Measurements from ENCODE around the gene TTYH2. TPM values are rescaled to one million over a fixed set of nuclear protein-coding genes. Genes with fewer than 3 reads are reported as not detected.

TTYH2 gene
- total and polyA plus RNA-seq, 7 experiments from 2014 or later: 1.9 to 15.8 (median 9.8) TPM

DNA sequence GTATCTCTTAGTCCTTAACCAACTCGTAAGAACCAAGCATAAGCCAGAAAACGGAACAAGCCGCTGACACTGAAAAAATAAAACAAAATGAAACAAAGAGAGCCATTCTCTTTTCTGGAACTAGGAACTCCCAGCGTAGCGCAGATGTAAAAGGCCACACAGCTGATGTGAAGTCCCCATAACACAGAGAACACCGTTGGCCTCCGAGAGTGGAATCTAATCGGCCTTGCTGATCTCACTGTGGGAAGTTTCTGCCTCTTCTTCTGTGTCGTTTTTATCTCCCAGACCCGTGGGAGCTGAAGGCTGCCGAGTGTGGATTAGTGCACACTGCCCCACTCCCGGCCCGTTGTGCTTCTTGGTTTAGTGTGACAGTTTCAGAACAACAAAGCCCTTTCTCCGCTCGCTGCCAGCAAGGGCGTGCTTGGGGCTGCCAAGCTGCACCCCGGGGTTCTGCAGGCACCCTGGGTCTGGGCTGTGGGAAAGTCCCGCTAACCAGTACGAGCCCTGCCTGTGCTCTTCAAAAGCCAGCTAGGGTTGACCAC lies 21.7 kb downstream of the TTYH2 start:
- no peak for DNase-seq
- no peaks in the 10 kb centered on the region for H3K27me3 Mint-ChIP-seq
- no peak overlapping the region for H3K27ac ChIP-seq (ENCODE audit: low read depth, low read length)
- no peak overlapping the region for H3K4me3 ChIP-seq (ENCODE audit: low read length)
- ATAC-seq: peak; percentile 46
- no peaks in the 10 kb centered on the region for H3K4me1 Mint-ChIP-seq
- no peak overlapping the region for H3K4me3 Mint-ChIP-seq
- intact Hi-C loops (cut with micrococcal nuclease): no loop called here
- H3K9me3 ChIP-seq (ENCODE audit: control insufficient read depth in 2 of 3, low read length in 3 of 3): no peaks in the 10 kb centered on the region
- ChIA-PET CTCF (no interaction called here), POLR2A (no interaction called here)
- no peaks in the 10 kb centered on the region for H3K9me3 Mint-ChIP-seq
- no peaks in the 10 kb centered on the region for H3K27me3 ChIP-seq (ENCODE audit: control insufficient read depth in 2 of 2, insufficient read depth in 2 of 2, low read length in 2 of 2)
- peaks cover 0 to 14% (median 5%) of the 10 kb centered on the region in 5 donors for H3K36me3 Mint-ChIP-seq
- no peaks in the 10 kb centered on the region for H3K4me1 ChIP-seq (ENCODE audit: control insufficient read depth in 2 of 2, insufficient read depth in 2 of 2, low read length in 2 of 2)
- peak overlapping the region in 2 of 9 donors; percentile 41 to 48 for H3K27ac Mint-ChIP-seq
- no peaks in the 10 kb centered on the region for H3K36me3 ChIP-seq (ENCODE audit: control insufficient read depth in 2 of 3, insufficient read depth in 3 of 3, low read length in 3 of 3)

DNA sequence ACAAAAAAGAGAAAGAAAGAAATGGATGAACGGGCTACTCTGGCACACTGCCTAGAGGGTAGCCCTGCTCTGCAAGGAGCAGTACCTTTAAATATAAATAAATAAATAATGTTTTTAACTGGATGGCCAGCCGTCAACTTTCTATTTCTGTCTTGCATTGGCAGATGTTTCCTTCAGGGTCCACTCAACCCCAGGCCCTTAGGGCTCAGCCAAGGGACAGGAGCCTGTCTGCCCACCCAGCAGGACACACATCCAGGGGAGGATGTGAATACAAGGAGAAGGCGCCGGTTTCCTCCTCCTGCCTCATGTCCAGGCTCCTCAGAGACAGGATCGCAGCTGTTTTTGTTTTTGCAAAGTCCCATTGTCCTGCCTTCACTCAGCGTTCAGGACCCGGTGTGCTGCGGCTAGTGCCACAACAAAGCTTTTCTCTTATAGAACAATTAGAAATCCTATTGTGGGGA lies 22.6 kb downstream of the TTYH2 start:
- H3K4me3 ChIP-seq (ENCODE audit: low read length): no peak overlapping the region
- H3K4me1 Mint-ChIP-seq: no peaks in the 10 kb centered on the region
- no peak for ATAC-seq
- ChIA-PET CTCF (no interaction called here), POLR2A (no interaction called here)
- H3K27ac Mint-ChIP-seq: no peak overlapping the region
- no peaks in the 10 kb centered on the region for H3K9me3 Mint-ChIP-seq
- H3K9me3 ChIP-seq (ENCODE audit: control insufficient read depth in 2 of 3, low read length in 3 of 3): no peaks in the 10 kb centered on the region
- H3K27me3 ChIP-seq (ENCODE audit: control insufficient read depth in 2 of 2, insufficient read depth in 2 of 2, low read length in 2 of 2): no peaks in the 10 kb centered on the region
- no peaks in the 10 kb centered on the region for H3K4me1 ChIP-seq (ENCODE audit: control insufficient read depth in 2 of 2, insufficient read depth in 2 of 2, low read length in 2 of 2)
- no peak overlapping the region for H3K4me3 Mint-ChIP-seq
- no peak overlapping the region for H3K27ac ChIP-seq (ENCODE audit: low read depth, low read length)
- no peaks in the 10 kb centered on the region for H3K27me3 Mint-ChIP-seq
- no peak for DNase-seq
- no peaks in the 10 kb centered on the region for H3K36me3 ChIP-seq (ENCODE audit: control insufficient read depth in 2 of 3, insufficient read depth in 3 of 3, low read length in 3 of 3)
- H3K36me3 Mint-ChIP-seq: peaks cover 0 to 11% (median 5%) of the 10 kb centered on the region in 5 donors
- intact Hi-C loops (cut with micrococcal nuclease): no loop called here

- peaks cover 0 to 2% (median 0%) of the 10 kb centered on the region in 7 donors for H3K4me1 Mint-ChIP-seq
- no peaks in the 10 kb centered on the region for H3K9me3 Mint-ChIP-seq
- intact Hi-C loops (cut with micrococcal nuclease): no loop called here
- H3K4me3 ChIP-seq (ENCODE audit: low read length): no peak overlapping the region
- ChIA-PET CTCF (no interaction called here), POLR2A (no interaction called here)
- no peak for DNase-seq
- H3K27me3 Mint-ChIP-seq: no peaks in the 10 kb centered on the region
- peaks cover 0 to 5% (median 5%) of the 10 kb centered on the region in 5 donors for H3K36me3 Mint-ChIP-seq
- H3K9me3 ChIP-seq (ENCODE audit: control insufficient read depth in 2 of 3, low read length in 3 of 3): no peaks in the 10 kb centered on the region
- H3K4me3 Mint-ChIP-seq: no peak overlapping the region
- no peaks in the 10 kb centered on the region for H3K4me1 ChIP-seq (ENCODE audit: control insufficient read depth in 2 of 2, insufficient read depth in 2 of 2, low read length in 2 of 2)
- no peaks in the 10 kb centered on the region for H3K27me3 ChIP-seq (ENCODE audit: control insufficient read depth in 2 of 2, insufficient read depth in 2 of 2, low read length in 2 of 2)
- no peak overlapping the region for H3K27ac ChIP-seq (ENCODE audit: low read depth, low read length)
- ATAC-seq: no peak
- no peak overlapping the region for H3K27ac Mint-ChIP-seq
- H3K36me3 ChIP-seq (ENCODE audit: control insufficient read depth in 2 of 3, insufficient read depth in 3 of 3, low read length in 3 of 3): no peaks in the 10 kb centered on the region
Observed at GRCh38 chr17:74237321-74237720, 23.9 kb downstream of the TTYH2 start.

DNA sequence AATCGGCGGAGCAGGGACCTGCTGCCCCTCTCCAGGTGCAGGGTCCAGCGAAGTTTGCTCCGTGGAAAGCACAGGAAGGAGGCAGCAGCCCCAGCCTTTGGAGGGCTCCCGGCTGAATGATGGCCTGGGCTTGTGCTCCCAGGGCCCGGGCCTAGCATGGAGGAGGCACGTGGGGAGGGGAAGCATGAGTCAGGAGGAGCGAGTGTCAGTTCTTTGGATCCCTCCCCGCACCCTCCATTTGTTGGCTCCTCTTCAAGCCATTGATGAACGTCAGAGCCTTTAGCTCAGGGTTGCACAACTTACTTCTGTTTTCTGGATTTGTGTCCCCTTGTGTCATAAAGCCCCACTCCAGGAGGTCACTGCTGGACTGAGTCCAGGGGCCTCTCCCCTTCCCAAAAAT lies 25.8 kb downstream of the TTYH2 start:
- Mint-ChIP-seq H3K36me3 (peaks cover 0 to 8% (median 5%) of the 10 kb centered on the region in 5 donors), H3K4me3 (no peak overlapping the region), H3K9me3 (no peaks in the 10 kb centered on the region), H3K27ac (no peak overlapping the region), H3K27me3 (no peaks in the 10 kb centered on the region), H3K4me1 (peaks cover 0 to 2% (median 0%) of the 10 kb centered on the region in 7 donors)
- Histone ChIP-seq H3K36me3 (ENCODE audit: control insufficient read depth in 2 of 3, insufficient read depth in 3 of 3, low read length in 3 of 3) (peaks cover 0 to 4% (median 0%) of the 10 kb centered on the region in 3 experiments), H3K4me1 (ENCODE audit: control insufficient read depth in 2 of 2, insufficient read depth in 2 of 2, low read length in 2 of 2) (no peaks in the 10 kb centered on the region), H3K4me3 (ENCODE audit: low read length) (no peak overlapping the region), H3K27me3 (ENCODE audit: control insufficient read depth in 2 of 2, insufficient read depth in 2 of 2, low read length in 2 of 2) (no peaks in the 10 kb centered on the region), H3K9me3 (ENCODE audit: control insufficient read depth in 2 of 3, low read length in 3 of 3) (no peaks in the 10 kb centered on the region), H3K27ac (ENCODE audit: low read depth, low read length) (no peak overlapping the region)
- ChIA-PET POLR2A (no interaction called here), CTCF (interaction anchor here (0.5 to 0.7 kb wide), 2 partner anchors 8 to 133 kb away, joined by 3 read pairs; no protein-coding TSS in a partner anchor)
- DNase-seq (no peak), ATAC-seq (peak; percentile 79)
- intact Hi-C loops (cut with micrococcal nuclease): no loop called here

- no peak for DNase-seq
- POLR2A ChIA-PET: no interaction called here
- intact Hi-C loops (cut with micrococcal nuclease): no loop called here
- peaks cover 0 to 2% (median 0%) of the 10 kb centered on the region in 7 donors for H3K4me1 Mint-ChIP-seq
- CTCF ChIA-PET: no interaction called here
- H3K27ac ChIP-seq (ENCODE audit: low read depth, low read length): no peak overlapping the region
- H3K9me3 ChIP-seq (ENCODE audit: control insufficient read depth in 2 of 3, low read length in 3 of 3): no peaks in the 10 kb centered on the region
- H3K27ac Mint-ChIP-seq: peak overlapping the region in 1 of 9 donors; percentile 8
- H3K36me3 ChIP-seq (ENCODE audit: control insufficient read depth in 2 of 3, insufficient read depth in 3 of 3, low read length in 3 of 3): peaks cover 0 to 4% (median 0%) of the 10 kb centered on the region in 3 experiments
- no peak overlapping the region for H3K4me3 Mint-ChIP-seq
- no peaks in the 10 kb centered on the region for H3K9me3 Mint-ChIP-seq
- H3K4me3 ChIP-seq (ENCODE audit: low read length): no peak overlapping the region
- H3K27me3 ChIP-seq (ENCODE audit: control insufficient read depth in 2 of 2, insufficient read depth in 2 of 2, low read length in 2 of 2): no peaks in the 10 kb centered on the region
- peaks cover 0 to 8% (median 5%) of the 10 kb centered on the region in 5 donors for H3K36me3 Mint-ChIP-seq
- H3K4me1 ChIP-seq (ENCODE audit: control insufficient read depth in 2 of 2, insufficient read depth in 2 of 2, low read length in 2 of 2): no peaks in the 10 kb centered on the region
- no peak for ATAC-seq
- no peaks in the 10 kb centered on the region for H3K27me3 Mint-ChIP-seq
Observed at GRCh38 chr17:74240618-74241205, 27.3 kb downstream of the TTYH2 start.

GRCh38 chr17:74241431-74241830 lies 28.1 kb downstream of the TTYH2 start:
- Mint-ChIP-seq H3K36me3 (peaks cover 0 to 8% (median 5%) of the 10 kb centered on the region in 5 donors), H3K4me1 (peaks cover 0 to 3% (median 0%) of the 10 kb centered on the region in 7 donors), H3K4me3 (no peak overlapping the region), H3K27me3 (no peaks in the 10 kb centered on the region), H3K9me3 (no peaks in the 10 kb centered on the region), H3K27ac (no peak overlapping the region)
- H3K4me1 ChIP-seq (ENCODE audit: control insufficient read depth in 2 of 2, insufficient read depth in 2 of 2, low read length in 2 of 2): no peaks in the 10 kb centered on the region
- no peak overlapping the region for H3K4me3 ChIP-seq (ENCODE audit: low read length)
- no peaks in the 10 kb centered on the region for H3K27me3 ChIP-seq (ENCODE audit: control insufficient read depth in 2 of 2, insufficient read depth in 2 of 2, low read length in 2 of 2)
- H3K9me3 ChIP-seq (ENCODE audit: control insufficient read depth in 2 of 3, low read length in 3 of 3): no peaks in the 10 kb centered on the region
- no peak overlapping the region for H3K27ac ChIP-seq (ENCODE audit: low read depth, low read length)
- peaks cover 0 to 4% (median 0%) of the 10 kb centered on the region in 3 experiments for H3K36me3 ChIP-seq (ENCODE audit: control insufficient read depth in 2 of 3, insufficient read depth in 3 of 3, low read length in 3 of 3)
- ChIA-PET CTCF (no interaction called here), POLR2A (no interaction called here)
- DNase-seq: no peak
- no peak for ATAC-seq
- intact Hi-C loops (cut with micrococcal nuclease): no loop called here

DNA sequence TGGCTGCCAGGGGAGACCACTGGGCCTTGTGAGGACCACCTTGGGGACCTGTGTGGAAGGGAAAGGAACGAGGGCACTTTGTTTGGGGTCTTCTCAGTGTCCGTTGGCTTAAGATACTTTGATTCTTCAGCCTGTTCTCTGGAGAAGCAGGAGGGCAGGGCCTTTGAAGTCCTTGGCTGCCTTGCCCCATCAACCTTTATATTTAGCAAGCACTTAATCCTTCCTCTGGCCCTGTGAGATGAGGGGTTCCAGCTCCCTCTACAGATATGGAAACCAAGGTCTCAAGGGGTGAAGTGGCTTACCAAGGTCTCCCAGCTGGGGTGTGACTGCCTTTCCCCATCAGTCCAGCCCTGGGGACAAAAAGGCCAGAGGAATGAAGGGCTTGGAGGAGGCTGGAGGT lies 28.5 kb downstream of the TTYH2 start:
- POLR2A ChIA-PET: no interaction called here
- no peaks in the 10 kb centered on the region for H3K9me3 ChIP-seq (ENCODE audit: control insufficient read depth in 2 of 3, low read length in 3 of 3)
- no peaks in the 10 kb centered on the region for H3K27me3 ChIP-seq (ENCODE audit: control insufficient read depth in 2 of 2, insufficient read depth in 2 of 2, low read length in 2 of 2)
- H3K36me3 Mint-ChIP-seq: peaks cover 0 to 8% (median 5%) of the 10 kb centered on the region in 5 donors
- H3K9me3 Mint-ChIP-seq: no peaks in the 10 kb centered on the region
- no peak overlapping the region for H3K4me3 Mint-ChIP-seq
- no peak overlapping the region for H3K27ac Mint-ChIP-seq
- H3K27ac ChIP-seq (ENCODE audit: low read depth, low read length): no peak overlapping the region
- H3K4me1 ChIP-seq (ENCODE audit: control insufficient read depth in 2 of 2, insufficient read depth in 2 of 2, low read length in 2 of 2): no peaks in the 10 kb centered on the region
- no peaks in the 10 kb centered on the region for H3K27me3 Mint-ChIP-seq
- H3K36me3 ChIP-seq (ENCODE audit: control insufficient read depth in 2 of 3, insufficient read depth in 3 of 3, low read length in 3 of 3): peaks cover 0 to 4% (median 0%) of the 10 kb centered on the region in 3 experiments
- peaks cover 0 to 3% (median 0%) of the 10 kb centered on the region in 7 donors for H3K4me1 Mint-ChIP-seq
- ATAC-seq (no peak), DNase-seq (no peak)
- no peak overlapping the region for H3K4me3 ChIP-seq (ENCODE audit: low read length)
- intact Hi-C loops (cut with micrococcal nuclease): no loop called here
- CTCF ChIA-PET: no interaction called here

Measured in naive thymus-derived CD4-positive, alpha-beta T cell (primary cell).